Inflammatory macrophage (primary cell): ENCODE data around the gene CCR6.
A peak's percentile ranks its signal among the peaks of the same experiment; 100 is the strongest.
"Not testable (repeated sequence)": the region's sequence is repeated elsewhere in the genome, so short reads cannot be mapped to it uniquely, and the experiment has no call there.

Experiments used
- DNase-seq, 2 donors: peaks; one replicate each; pipeline ENCODE4 v3.0.0-alpha.2; 2020 to 2022
- total RNA-seq, 18 experiments: gene quantifications; one replicate each; lab custom pipeline; 2026; ENCODE audit warnings: mixed read lengths in 6 of 18, inconsistent platforms in 2 of 18; lab: John Stamatoyannopoulos, UW

The CCR6 gene
- total RNA-seq = 0 to 0.06 (median 0) reads per million in 18 experiments

DNA sequence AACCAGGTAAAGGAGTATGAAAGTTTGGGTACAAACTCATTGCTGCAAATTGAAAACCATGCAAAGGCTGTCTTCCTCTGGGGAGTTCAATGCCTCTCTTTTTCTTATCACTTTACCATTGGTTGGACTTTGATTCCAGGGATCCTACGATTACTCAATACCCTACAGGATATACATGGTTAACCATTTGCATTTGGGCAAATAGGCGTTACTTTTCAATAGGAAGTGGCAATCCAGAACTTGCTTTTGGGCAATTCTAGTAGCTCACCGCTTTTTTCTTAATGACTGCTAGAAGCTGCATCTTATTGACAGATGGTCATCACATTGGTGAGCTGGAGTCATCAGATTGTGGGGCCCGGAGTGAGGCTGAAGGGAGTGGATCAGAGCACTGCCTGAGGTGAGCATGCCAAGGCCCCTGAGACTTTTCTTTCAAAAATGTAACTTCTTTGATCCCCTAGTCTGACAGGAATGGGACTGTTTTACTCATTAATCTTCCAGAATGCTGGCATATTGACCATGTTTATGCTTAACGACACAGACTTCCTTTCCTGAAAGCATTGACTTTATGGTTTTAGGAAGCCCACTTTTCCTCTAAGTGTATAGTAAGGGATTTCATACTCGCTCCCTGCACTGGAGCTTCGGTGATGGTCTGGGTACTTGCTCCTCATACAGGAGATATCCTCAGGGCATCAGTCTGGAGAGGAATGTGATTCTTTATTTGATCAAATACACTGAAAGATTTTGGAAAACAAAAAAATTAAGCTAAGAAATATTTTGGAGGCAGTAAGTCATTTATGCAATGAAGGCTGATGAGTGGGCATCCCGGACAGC, at the start of gene CCR6:
Gene CCR6 (plus strand): TSS at position 270 of the 831 bp plus-strand sequence. CDS start 13,039 bp downstream, outside the sequence.
- no peak for DNase-seq

DNA sequence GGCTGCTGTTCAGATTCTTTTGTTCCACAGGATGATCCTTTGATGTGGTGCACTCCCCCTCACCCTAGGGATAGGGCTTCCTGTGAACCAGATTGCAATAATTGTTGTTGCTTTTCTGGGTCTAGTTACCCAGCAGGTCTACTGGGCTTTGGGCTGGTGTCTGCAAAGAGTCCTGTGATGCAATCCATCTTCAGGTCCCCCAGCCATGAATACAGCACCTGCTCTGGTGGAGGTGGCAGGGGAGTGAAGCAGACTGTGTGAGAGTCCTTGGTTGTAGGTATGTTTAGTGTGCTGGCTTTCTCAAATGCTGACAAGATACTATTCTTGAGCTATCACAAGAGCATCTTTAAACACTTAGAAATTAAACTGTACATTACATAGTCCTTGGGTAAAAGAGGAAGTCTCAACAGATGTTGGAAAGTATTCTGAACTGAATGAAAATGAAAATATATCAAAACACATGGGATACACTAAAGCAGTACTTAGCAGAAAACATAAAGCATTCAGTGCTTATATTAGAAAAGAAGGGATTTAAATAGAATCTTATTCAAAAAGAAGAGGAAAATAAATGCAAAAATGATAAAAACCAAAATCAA, 49.1 kb upstream of the CCR6 start:
- no peak for DNase-seq

DNA sequence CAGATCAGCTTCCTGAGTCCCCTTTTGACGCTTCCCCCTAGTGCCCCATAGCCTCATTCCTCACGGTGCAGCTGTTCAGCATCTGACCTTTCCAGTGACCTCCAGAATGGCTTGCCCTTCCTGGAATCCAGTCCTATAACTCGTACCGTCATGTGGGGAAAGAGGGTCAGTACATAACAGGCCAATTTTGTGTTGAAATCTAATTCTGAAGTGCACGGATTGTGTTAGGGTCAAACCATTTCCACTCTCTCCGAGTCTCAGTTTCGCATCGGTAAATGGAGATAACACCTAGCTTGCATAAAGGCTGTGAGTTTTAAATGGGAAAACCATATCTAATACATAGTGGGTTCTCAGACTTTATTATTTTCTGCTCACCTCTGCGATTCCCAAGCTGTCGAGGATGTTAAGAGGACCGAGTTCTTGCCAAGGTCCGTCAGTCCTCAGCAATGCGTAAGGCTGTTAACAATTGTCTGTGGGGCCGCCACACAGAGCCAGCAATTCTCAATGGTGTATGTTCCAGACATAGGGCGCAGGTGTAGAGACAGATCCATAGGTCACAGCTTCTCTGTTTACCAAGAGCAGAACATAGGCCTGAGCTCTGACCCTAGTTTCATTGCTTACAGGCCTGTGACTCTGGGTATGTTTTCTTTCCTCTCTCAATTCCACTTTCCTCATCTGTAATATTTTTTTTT, 45.5 kb upstream of the CCR6 start:
- no peak for DNase-seq

DNA sequence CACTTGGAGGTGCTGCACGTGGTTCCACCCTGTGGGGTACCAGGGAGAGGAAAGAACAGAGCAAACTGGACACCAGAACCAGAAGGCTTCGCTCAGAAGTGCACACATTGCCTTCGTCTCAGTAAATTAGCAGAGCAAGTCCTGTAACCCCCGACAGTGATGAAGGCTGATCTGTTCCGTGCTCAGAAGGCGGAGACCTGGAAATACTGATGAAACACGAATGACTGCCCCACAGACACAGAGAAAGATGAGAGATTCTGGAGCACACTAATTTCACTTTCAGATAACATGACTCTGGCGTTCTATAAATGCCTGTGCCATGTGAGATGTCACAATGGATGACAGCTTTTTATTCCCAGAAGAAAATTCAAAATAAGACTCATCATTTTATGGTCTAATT, 44.2 kb upstream of the CCR6 start:
- no peak for DNase-seq

DNA sequence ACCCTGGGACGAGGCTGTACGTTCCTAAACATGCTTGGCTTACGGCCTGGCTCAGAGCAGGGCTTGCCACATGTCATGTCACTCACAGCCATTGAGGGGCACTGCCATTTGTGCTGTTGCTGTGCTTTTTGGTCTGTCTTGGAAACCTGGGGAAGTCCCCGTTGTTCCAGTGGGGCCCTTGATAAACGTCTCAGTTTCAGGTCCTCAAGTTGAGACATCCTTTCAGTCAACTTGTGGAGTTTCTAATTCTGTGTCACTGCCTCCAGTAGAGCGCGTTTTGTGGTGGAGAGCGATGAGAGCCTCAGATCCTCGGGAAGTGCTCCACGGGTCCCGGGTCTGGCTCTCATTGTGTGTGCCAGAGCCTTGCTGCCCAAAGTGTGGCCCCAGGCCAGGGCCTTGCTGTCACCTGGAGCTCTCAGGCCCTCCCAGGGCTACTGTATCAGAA, 43.0 kb upstream of the CCR6 start:
- peak in 1 of 2 donors; percentile 21 for DNase-seq

DNA sequence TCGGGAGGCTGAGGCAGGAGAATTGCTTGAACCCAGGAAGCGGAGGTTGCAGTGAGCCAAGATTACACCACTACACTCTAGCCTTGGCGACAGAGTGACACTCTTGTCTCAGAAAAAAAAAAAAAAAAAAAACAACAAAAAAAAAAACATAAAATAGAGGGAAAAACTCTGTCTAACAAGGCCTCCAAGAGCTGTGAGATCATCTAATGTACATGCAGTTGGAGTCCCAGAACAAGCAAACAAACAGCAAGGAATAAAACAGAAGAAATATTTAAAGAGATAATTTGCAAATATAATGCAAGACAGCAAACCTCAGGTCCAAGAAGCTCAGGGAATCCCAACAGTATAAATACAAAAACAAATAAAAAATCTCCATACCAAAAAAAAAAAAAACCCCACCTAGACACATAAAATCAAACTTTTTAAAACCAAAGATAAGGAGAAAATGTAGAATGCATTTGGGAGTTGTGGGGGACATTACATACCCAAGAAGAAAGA, 35.0 kb upstream of the CCR6 start:
- DNase-seq = no peak

DNA sequence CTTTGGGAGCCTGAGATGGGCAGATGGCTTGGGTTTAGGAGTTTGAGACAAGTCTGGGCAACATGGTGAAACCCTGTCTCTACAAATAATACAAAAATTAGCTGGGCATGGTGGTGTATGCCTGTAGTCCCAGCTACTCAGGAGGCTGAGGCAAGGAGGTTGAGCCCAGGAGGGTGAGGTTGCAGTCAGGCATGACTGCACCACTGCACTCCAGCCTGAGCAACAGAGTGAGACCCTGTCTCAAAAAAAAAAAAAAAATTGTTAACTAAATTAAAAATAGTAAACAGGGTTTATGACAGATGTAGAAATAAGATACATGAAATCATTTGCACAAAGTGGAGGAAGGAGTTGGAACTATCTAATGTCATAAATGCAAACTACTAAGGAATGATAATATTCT, 34.2 kb upstream of the CCR6 start:
- not testable (repeated sequence) for DNase-seq

DNA sequence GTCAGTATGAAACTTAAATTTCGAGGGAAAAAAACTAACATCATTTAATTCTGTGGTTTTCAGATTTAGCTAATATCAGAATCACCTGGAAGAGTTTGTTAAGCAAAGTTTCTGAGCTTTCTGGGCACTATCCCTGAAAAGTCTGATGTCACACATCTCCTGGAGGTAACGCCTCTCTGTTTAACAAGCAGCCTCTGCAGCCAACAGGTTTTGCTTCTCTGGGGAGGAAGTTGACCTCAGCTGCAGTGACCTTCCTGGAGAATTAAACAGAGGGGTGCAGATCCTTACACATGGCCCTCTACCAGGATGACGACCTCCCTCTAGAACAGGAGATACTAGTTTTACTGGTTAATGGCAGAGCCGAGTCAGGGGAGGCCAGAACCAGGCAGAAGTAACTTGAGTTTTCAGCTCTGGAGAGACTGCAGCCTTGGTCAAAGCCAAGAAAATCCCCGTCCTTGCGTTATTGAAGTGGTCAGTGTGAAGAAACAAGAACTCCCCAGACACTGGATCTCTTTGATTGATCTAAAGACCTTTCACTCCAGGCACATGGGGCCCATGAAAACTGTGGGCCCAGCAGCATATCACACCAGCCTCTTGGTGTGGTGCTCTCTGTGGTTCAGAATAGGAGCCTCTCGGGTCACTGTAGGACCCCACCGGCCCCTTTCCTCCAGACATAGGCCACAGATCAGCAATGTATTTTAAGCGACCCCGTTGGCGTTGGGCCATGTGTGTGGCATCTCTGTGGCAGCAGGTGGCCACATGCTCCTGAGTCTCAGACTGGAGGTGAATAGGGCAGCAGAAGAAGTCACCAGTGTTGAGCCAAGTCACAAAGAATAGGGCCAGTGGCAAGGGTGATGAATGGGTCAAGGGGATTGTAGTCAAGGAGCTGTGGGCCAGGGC, 33.4 kb upstream of the CCR6 start:
- DNase-seq = peak in 1 of 2 donors; percentile 12

DNA sequence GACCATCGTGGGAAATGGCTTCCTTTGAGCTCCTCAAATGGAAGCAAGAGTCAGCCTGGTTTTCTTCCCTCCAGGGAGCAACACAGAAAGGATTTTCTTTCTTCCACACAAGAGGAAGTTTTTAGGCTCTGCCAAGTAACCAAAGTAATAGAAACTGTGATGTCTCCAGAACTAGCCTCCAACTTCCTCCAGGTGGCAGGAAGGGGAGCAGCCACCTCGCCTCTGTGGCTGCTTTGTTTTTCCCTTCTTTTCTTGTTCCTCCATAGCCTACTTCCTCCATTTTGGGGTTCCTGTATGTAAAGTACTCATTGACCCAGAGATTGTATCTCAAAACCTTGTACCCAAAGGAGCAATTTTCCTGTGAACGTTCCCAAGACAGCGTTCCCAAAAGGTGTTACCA, 32.7 kb upstream of the CCR6 start:
- peak; percentile 11 to 23 for DNase-seq

DNA sequence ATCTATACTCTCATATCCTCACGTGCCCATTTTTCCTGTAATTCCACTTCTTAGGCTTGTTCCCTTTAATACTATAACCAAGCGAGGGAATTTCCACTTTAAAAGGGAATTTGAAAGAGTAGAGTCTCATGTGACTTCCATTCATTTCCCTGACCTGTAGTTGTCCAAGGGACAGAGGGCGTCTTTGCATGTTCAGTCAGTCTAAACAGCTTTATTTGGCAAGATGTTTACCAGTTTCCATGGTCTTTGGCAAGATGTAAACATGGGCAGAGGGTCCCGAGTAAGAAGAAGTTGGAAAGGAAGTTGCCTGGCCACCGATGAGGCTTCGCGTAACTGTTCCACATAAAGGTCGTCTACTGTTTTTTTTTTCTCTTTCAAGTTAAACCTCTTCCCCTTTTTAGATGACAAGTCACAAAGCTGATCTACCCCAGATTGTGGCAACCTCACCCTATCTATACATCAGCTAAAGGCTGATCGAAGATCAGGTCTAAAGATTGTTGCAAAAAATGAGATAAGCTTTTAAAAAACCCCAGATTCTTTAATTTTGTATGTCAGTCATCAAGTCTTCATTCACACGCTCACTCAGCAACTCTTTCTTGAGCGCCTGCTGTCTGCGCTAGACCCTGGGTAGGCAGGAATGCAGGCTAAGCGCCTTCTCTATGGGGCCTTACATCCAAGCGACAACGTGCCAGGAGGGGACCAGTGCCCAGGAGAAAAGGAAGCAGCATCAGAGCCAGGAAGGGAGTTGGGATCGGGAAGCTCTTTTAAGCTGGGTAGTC, 31.7 kb upstream of the CCR6 start:
- DNase-seq = peak; percentile 42 to 59

DNA sequence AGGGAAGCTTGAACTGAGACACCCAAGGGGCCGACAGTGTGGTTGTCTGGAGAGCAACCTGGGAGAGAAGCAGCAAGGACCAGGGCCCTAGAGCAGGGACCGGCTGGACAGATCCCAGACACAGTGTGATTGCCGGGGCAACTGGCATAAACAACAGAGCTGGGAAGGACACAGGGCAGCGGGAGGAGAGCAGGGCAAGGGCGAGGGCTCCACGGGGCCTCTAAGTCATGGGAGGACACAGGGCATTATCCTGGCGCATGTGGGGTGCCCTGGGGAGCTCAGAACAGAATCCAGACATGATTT, 31.1 kb upstream of the CCR6 start:
- DNase-seq = no peak

DNA sequence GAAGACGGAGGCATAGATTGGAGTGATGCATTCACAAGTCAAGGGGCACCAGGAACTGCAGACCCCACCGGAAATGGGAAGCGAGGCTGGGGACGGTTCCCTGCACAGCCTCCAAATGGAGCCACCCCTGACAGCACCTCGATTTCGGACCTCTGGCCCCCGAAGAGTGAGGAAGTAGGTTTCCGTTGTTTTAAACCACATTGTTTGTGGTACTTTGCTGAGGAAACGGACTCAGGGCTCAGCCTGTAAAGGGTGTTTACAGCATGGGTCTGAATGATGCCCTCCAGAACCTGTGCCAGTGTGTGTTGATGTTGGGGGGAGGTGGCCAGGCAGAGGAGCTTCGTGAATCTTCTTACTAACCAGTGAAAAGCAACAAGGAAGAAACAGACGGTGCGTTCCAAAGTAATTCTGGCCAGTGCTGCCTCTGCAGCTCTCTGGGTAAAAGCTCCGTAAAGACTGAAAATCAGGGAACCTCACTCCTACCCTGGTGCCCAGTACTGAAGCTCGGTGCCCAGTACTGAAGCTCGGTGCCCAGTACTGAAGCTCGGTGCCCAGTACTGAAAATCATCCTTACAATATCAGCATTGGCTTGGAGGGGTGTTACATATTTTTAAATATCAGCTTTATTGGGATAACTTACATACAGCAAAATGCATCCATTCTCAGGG, 30.1 kb upstream of the CCR6 start:
- DNase-seq = no peak

DNA sequence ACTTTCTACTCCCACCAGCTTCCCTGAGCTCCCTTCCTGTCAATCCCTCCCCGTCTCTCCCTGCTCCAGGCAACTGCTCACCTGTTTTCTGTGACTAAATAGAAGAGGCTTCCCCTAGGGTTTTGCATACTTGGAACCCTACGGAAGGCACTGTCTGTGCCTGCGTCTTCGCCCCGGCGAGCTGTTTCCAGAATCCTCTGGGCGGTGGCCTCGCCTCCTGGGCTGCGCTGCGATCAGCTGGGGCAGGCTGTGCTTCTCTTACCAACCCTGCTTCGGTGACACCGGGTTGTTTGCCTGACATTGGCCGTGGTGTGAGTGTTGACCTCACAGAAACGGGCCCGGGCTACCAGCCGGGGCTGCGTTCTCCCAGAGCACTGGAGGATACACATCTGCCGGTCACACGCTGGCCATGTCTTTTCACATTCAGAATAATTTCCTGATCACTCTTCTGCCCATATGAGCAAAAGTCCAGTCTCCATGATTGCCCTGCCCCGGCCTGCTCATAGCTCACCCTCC, 29.4 kb upstream of the CCR6 start:
- DNase-seq = no peak

DNA sequence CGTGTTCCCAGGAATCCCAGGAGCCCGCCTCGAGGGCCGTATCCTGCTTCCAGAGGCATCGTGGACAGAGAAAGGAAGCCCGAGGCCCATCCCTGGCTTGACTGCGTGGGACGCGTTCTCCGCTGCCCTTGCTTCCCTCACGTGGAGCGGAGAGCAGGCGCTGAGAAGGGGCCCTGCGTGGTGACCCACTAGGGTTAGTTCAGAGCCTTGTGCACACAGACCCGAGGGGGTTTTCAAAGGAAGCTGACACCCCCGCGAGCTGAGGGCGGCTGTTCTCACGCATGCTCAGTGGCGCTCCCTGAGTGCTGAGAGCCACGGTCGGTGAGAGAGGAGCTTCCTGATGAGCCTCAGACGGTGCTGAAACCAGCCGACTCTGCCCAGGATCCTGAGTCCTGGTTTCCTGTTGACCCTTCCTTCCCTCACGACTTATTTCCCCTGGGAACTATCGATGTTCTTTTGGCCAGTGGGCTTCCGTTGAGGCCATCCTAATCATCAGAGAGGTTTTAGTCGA, 28.9 kb upstream of the CCR6 start:
- peak in 1 of 2 donors; percentile 61 for DNase-seq

DNA sequence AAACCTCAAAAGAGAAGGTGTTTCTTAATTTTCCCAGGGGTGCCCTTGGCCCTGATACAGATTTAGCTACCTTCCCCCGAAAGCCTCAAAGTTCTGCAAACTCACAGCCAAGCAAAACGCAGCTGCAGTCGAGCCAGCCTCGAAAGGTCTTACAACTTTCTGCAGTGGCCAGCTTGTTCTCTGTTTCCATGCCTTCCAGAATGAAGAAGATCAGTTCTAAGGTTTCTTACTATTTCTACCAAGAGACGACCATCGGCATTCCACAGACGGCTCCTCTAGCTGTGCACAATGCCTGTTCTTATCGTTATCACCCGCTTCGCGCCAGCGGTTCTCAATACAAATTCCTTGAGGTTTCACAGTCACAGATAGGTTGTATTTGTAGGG, 28.5 kb upstream of the CCR6 start:
- DNase-seq = no peak

DNA sequence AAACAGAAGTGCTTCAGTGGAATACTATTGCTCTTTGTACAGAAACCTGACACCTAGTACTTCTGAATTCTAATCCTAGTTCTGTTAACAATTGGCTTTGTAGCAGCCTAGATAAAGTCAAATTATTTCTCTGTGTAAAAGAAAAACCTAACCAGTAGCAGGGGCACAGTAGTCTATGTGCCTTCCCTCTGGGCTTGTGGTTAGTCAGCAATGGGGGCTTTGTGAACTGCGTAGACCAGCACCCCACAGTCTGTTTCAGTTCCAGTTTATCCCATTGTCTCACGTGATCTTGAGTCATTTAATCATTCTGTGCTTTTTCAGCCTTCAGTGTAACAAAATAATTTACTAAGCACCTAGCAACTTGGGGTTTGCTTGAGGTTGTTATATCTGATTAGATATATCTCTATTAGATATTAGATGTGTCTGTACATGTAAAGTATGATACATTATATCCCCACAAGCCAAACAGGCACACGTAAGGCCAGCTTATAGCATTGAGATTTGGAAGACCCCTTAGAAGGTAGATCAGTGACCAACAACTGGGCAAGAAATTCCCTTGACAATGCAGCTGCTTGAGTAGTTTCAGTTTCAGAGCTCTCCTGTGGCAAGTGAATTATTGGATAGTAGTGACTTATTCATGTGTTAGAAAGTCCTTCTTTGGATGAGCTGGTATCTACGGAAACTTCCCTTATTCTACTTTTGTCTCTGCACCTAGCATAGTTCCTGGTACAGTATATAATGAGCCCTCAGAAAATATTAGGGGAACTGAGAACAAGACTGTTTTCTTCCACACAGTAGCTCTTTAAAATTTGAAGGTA, 27.9 kb upstream of the CCR6 start:
- peak; percentile 12 to 20 for DNase-seq

DNA sequence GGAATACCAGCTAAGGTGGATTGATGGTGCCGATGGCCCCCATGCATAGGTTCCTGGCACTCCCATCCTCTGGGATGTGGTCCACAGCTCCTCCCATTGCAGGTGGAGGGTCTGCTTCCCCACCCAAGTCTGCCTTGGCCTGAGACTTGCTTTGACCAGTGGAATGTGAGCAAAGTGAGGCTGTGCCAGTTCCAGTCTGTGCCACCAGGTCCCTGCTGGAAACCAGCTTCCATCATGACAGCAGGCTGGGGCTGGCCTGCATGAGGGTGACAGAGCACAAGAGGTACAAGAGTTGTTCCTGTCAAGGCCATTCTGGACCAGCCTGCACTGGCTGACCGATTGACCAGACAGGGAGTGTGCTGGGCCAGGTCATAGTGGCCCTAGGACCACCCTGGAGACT, 27.0 kb upstream of the CCR6 start:
- DNase-seq = no peak

DNA sequence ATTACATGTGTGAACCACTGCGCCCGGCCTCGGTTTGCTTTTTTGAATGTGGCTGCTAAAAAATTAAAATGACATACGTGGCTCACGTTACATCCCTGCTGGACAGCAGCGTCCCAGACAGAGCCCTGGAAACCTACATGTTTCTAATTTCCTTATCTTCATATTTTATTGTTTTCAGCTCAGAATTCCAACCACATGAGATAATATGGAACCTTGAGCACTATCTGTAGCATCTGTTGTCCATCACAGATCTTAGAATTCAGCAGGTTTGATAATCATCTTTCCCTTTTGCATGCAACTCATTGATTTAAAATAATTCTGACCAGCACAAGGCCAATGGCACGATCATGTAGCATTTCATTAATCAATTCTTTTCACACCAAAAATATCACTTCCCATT, 25.9 kb upstream of the CCR6 start:
- no peak for DNase-seq

DNA sequence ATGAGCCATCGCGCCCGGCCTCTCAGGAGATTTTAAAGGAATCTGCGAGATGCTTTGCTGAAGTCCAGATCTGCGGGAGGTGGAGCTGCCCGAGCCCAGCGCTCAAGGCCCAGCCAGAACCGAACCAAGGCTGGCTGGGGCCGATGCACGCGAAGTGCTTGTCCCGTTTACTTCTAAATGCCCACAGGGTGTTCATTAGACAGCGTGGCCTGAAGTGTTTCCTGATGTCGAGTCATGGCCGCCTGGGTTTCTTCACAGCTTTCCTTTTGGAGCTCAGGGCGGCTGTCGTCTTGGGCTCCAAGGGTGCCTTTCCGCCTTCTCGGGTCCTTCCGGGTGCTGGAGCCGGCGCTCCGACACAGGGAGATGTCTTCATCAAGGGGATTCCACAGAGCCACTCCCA, 25.1 kb upstream of the CCR6 start:
- DNase-seq = no peak

DNA sequence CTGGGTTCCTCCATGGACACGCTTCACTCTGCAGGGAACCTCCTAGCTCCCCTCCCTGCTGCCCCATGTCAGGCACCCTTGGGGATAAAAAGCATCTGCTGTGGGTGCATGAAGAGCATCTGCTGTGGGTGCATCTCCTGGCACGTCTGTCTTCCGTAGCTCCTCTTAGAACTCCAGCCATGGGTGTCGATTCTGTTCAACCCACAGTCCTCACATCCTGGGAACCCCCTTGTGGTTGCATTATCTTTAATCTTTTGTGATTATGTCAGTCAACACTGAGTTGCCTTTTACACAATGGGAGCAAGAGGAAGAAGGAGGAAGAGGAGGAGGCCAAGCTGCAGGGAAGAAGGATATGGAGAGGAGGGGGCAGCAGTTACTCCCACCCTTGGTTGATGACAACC, 24.1 kb upstream of the CCR6 start:
- DNase-seq = no peak
